ENCODE results near the gene POU2F1.

- TF ChIP-seq CTCF (IDR thresholded peaks at IDR 0.05), result no peak
- TF ChIP-seq POLR2A (IDR thresholded peaks at IDR 0.05), result no peak
Observed at GRCh38 chr1:167221126-167221737, 546 bp downstream of the POU2F1 start.
